ENCODE results near the gene SLC23A2.

DNA sequence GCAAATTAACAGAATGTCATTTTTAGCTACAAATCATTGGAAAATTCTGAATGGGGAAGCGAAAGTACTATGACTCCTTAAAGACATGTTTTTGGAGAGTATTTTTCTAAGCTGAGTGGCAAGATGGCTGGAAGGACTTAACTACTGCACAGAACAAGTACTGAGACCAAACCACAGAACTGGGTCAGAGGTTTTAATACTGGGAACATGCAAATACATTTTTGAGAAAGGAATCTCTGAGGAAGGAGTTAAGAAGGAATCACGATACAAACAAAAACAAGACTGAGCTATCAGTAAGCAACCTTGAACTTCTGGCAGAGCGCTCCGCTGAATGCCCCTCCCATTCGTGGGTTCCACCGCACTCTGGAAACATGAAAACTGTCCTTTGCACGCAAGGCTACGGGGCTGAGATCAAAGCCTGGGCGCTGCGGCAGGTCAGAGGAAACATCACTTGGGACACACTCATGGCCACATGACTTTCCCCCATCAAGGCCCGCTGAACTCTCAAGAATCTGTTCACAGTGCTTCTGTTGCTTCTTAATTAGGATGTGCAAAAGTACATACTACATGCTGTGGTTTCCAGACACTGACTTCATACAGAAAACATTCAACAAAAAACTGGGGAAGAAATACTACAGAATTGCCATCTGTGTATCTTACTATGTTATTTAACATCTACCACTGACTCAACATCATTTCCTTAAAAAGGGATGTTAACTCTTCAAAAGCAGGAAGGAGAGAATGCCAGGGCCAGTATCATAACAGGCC, 27.8 kb downstream of the SLC23A2 start:
- no peak for TF ChIP-seq YY1 (IDR thresholded peaks at IDR 0.05; ENCODE audit: insufficient read depth, insufficient read length)
- TF ChIP-seq SUZ12 (IDR thresholded peaks at IDR 0.05; ENCODE audit: extremely low read depth, insufficient read depth, insufficient read length) = no peak

Measured in NT2/D1 (cell line).